Fibroblast of lung (primary cell): ENCODE data around the gene ZNF414. TPM values are rescaled to one million over a fixed set of nuclear protein-coding genes. Genes with fewer than 3 reads are reported as not detected.

Source experiments
- DNase-seq, 2 donors: peaks; one replicate each; pipeline versions ENCODE4 v3.0.0 to v3.0.0-alpha.2; 2010; ENCODE audit warnings: low read depth in 2 of 2
- H2AFZ ChIP-seq: 2 replicates; pipeline ENCODE4 v1.5.1; 2012; ENCODE audit warnings: low read length, control low read depth, inconsistent platforms
- H3K27ac ChIP-seq: 2 replicates; pipeline ENCODE4 v1.5.1; 2011; ENCODE audit warnings: low read length, control low read depth; ENCODE audit not compliant: insufficient read depth
- H3K27me3 ChIP-seq: 2 replicates; pipeline ENCODE4 v1.5.1; 2011; ENCODE audit warnings: mild to moderate bottlenecking, low read length; ENCODE audit not compliant: control insufficient read depth, insufficient read depth
- H3K36me3 ChIP-seq: 2 replicates; pipeline ENCODE4 v1.5.1; 2011; ENCODE audit warnings: low read length; ENCODE audit not compliant: control insufficient read depth, insufficient read depth
- H3K4me1 ChIP-seq: 2 replicates; pipeline ENCODE4 v1.5.1; 2011; ENCODE audit warnings: low read length; ENCODE audit not compliant: control insufficient read depth, insufficient read depth; ENCODE audit errors: extremely low read depth
- H3K4me2 ChIP-seq: 2 replicates; pipeline ENCODE4 v1.5.1; 2011; ENCODE audit warnings: low read length, control low read depth; ENCODE audit not compliant: insufficient read depth; ENCODE audit errors: extremely low read depth
- H3K4me3 ChIP-seq, 4 experiments: fragments of 200-600 bp in 1 of 4; sonication (generic) in 1 of 4; replicated peaks in 1 of 4; 2 replicates each; pipeline ENCODE4 v1.5.1; 2011 to 2016; ENCODE audit warnings: low read length in 4 of 4, low read depth in 3 of 4, mild to moderate bottlenecking in 3 of 4, control low read depth in 2 of 4, inconsistent platforms in 1 of 4, mixed read lengths in 1 of 4; ENCODE audit not compliant: insufficient read depth in 1 of 4; ENCODE audit errors: control extremely low read depth in 1 of 4
- H3K79me2 ChIP-seq: 2 replicates; pipeline ENCODE4 v1.5.1; 2012; ENCODE audit warnings: mild to moderate bottlenecking, low read length, inconsistent platforms; ENCODE audit not compliant: control insufficient read depth, insufficient read depth
- H3K9ac ChIP-seq: 2 replicates; pipeline ENCODE4 v1.5.1; 2011; ENCODE audit warnings: mild to moderate bottlenecking, low read length, control low read depth; ENCODE audit not compliant: insufficient read depth
- H3K9me3 ChIP-seq: 2 replicates; pipeline ENCODE4 v1.5.1; 2012; ENCODE audit warnings: low read depth, low read length; ENCODE audit not compliant: control insufficient read depth, insufficient read depth
- H4K20me1 ChIP-seq: 2 replicates; pipeline ENCODE4 v1.5.1; 2011; ENCODE audit warnings: low read length; ENCODE audit not compliant: control insufficient read depth, insufficient read depth; ENCODE audit errors: extremely low read depth
- CTCF ChIP-seq, 2 donors: IDR thresholded peaks in 1 of 2; conservative IDR thresholded peaks in 1 of 2; 1 replicate in 1 of 2; 2 replicates in 1 of 2; pipeline ENCODE4 v1.5.1; 2011 to 2012; ENCODE audit warnings: low read length in 2 of 2, control low read depth in 1 of 2, inconsistent platforms in 1 of 2, low read depth in 1 of 2, mild to moderate bottlenecking in 1 of 2
- EZH2 ChIP-seq: IDR thresholded peaks from 2 replicates; pipeline ENCODE4 v1.5.1; 2012; ENCODE audit warnings: low read length, control low read depth, mild to moderate bottlenecking; ENCODE audit errors: missing control alignments
- polyA plus RNA-seq, 2 donors: library from polyadenylated mRNA; depleted of rRNA in 1 of 2; stranded (reverse) in 1 of 2; unstranded in 1 of 2; fragments of >200 nt; gene quantifications; 2 replicates each; pipeline ENCODE4 v1.2.1, GENCODE V29; 2011 to 2012; ENCODE audit warnings: missing spikeins in 1 of 2
- total RNA-seq: library from RNA; depleted of rRNA; stranded (reverse); fragments of >200 nt; gene quantifications from 2 replicates; pipeline ENCODE4 v1.2.1, GENCODE V29; 2014

Gene ZNF414
- total and polyA plus RNA-seq, 2 donors (not counting 1 experiment from before 2014, with no cell fraction given): 3.4 to 4.0 TPM

DNA sequence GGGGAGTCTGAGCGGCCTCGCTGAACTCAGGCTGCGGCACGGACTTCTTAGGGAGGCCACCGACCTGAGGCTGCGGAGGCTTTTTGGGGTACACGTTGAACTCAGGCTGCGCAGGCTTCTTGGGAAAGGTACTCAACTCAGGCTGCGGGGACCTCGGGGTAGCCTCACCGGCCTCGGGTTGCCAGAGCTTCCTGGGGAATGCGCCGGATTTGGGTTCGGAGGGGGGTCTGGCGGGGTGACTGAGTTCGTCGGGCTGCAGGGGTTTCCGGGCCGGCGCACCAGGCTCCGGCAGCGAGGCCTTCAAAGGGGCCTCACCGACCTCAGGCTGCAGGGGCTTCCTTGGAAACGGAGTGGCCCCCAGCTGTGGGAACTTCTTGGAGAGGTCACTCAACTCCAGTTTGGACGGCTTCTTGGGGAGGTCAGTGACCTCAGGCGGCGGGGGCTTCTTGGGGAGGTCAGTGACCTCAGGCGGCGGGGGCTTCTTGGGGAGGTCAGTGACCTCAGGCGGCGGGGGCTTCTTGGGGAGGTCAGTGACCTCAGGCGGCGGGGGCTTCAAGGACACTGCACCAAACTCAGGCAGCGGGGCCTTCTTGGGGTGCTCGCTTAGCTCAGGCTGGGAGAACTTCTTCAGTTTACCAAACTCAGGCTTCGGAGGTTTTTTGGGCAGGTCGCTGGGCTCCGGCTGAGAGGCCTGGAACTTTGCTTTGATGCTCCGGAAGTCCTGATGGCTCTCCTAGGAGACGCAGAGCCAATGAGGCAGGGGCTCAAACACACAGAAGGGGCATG is 14.7 kb downstream of the ZNF414 start:
- DNase-seq: no peak
- Histone ChIP-seq H3K27ac (no peak overlapping the region), H3K79me2 (no peaks in the 10 kb centered on the region), H4K20me1 (no peaks in the 10 kb centered on the region), H3K4me1 (no peaks in the 10 kb centered on the region), H3K9ac (no peak overlapping the region), H3K9me3 (no peaks in the 10 kb centered on the region), H3K36me3 (no peaks in the 10 kb centered on the region), H2AFZ (no peak overlapping the region), H3K4me2 (no peak overlapping the region), H3K4me3 (no peak overlapping the region), H3K27me3 (no peaks in the 10 kb centered on the region)
- TF ChIP-seq EZH2 (no peak), CTCF (conservative IDR thresholded peaks at IDR 0.05 in 1 of 2, IDR thresholded peaks at IDR 0.05 in 1 of 2; ENCODE audit: low read depth in 1 of 2, low read length in 2 of 2) (no peak)

GRCh38 chr19:8498295-8498694 is 15.7 kb downstream of the ZNF414 start:
- Histone ChIP-seq H3K4me2 (no peak overlapping the region), H2AFZ (no peak overlapping the region), H3K4me3 (no peak overlapping the region), H3K27me3 (no peaks in the 10 kb centered on the region), H4K20me1 (no peaks in the 10 kb centered on the region), H3K9ac (no peak overlapping the region), H3K79me2 (no peaks in the 10 kb centered on the region), H3K27ac (no peak overlapping the region), H3K36me3 (no peaks in the 10 kb centered on the region), H3K4me1 (no peaks in the 10 kb centered on the region), H3K9me3 (no peaks in the 10 kb centered on the region)
- no peak for DNase-seq
- TF ChIP-seq EZH2: no peak
- TF ChIP-seq CTCF (conservative IDR thresholded peaks at IDR 0.05 in 1 of 2, IDR thresholded peaks at IDR 0.05 in 1 of 2; ENCODE audit: low read depth in 1 of 2, low read length in 2 of 2): no peak

- no peak overlapping the region for H3K4me2 ChIP-seq
- H3K27me3 ChIP-seq: no peaks in the 10 kb centered on the region
- H4K20me1 ChIP-seq: no peaks in the 10 kb centered on the region
- DNase-seq: no peak
- no peak for TF ChIP-seq EZH2
- no peak for TF ChIP-seq CTCF (conservative IDR thresholded peaks at IDR 0.05 in 1 of 2, IDR thresholded peaks at IDR 0.05 in 1 of 2; ENCODE audit: low read depth in 1 of 2, low read length in 2 of 2)
- H3K27ac ChIP-seq: no peak overlapping the region
- H3K4me1 ChIP-seq: no peaks in the 10 kb centered on the region
- H3K9ac ChIP-seq: no peak overlapping the region
- H3K4me3 ChIP-seq: no peak overlapping the region
- H3K36me3 ChIP-seq: peaks cover under 1% of the 10 kb centered on the region
- H3K79me2 ChIP-seq: no peaks in the 10 kb centered on the region
- no peaks in the 10 kb centered on the region for H3K9me3 ChIP-seq
- no peak overlapping the region for H2AFZ ChIP-seq
These were observed 19.8 kb downstream of the ZNF414 start for GRCh38 chr19:8494158-8494557.
